HUES6 (cell line): ENCODE measurements around the gene CYP27A1.

Source experiments
- H3K27ac ChIP-seq: 2 replicates; pipeline ENCODE4 v1.7.0; 2013; ENCODE audit warnings: low read depth, mild to moderate bottlenecking, low read length, inconsistent platforms
- H3K27me3 ChIP-seq: 2 replicates; pipeline ENCODE4 v1.6.1; 2013; ENCODE audit warnings: low read length; ENCODE audit not compliant: control insufficient read depth, insufficient read depth
- H3K36me3 ChIP-seq: 2 replicates; pipeline ENCODE4 v1.6.1; 2013; ENCODE audit warnings: low read length; ENCODE audit not compliant: control insufficient read depth, insufficient read depth
- H3K4me1 ChIP-seq: 2 replicates; pipeline ENCODE4 v1.6.1; 2013; ENCODE audit warnings: low read length; ENCODE audit not compliant: control insufficient read depth, insufficient read depth
- H3K4me3 ChIP-seq: 2 replicates; pipeline ENCODE4 v1.5.1; 2013; ENCODE audit warnings: low read depth, low read length
- H3K9ac ChIP-seq: one replicate; pipeline ENCODE4 v1.6.1; 2013; ENCODE audit warnings: mild to moderate bottlenecking, low read length
- H3K9me3 ChIP-seq: 2 replicates; pipeline ENCODE4 v1.6.1; 2013; ENCODE audit warnings: low read depth, low read length; ENCODE audit not compliant: control insufficient read depth, insufficient read depth

CYP27A1 gene

DNA sequence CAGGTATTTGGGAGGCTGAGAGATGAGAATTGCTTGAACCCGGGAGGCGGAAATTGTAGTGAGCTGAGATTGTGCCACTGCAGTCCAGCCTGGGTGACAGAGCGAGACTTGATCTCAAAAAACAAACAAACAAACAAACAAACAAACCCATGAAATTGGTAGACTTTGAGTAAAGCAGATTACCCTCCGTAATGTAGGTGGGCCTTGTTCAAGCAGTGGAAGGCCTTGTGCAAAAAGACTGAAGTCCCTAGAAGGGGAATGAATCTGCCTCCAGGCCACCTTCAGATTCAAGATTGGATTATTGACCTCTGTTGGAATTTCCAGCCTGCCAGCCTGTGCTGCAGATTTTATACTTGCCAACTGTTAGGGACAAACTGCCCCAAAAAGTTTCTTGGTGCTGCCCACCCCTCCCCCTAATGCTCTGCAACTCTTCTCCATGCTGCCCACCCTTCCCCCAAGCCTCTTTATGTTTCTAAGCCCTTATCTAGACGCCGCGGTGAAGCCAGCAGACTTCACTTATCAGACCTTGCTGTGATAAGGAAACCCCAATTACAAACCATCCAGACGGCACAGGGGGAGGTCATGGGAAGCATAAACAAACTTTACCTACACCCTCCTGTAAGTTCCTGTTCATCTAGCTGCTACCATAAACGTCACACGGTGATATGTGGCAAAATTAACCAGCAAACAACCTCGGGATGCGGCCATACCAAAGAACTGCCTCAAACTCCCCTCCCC lies 17.0 kb downstream of the CYP27A1 start:
- H3K9ac ChIP-seq, result no peak overlapping the region
- no peak overlapping the region for H3K4me3 ChIP-seq
- no peak overlapping the region for H3K27ac ChIP-seq
- no peaks in the 10 kb centered on the region for H3K36me3 ChIP-seq
- H3K4me1 ChIP-seq, result peaks cover 17% of the 10 kb centered on the region
- H3K9me3 ChIP-seq, result no peaks in the 10 kb centered on the region
- H3K27me3 ChIP-seq, result no peaks in the 10 kb centered on the region

DNA sequence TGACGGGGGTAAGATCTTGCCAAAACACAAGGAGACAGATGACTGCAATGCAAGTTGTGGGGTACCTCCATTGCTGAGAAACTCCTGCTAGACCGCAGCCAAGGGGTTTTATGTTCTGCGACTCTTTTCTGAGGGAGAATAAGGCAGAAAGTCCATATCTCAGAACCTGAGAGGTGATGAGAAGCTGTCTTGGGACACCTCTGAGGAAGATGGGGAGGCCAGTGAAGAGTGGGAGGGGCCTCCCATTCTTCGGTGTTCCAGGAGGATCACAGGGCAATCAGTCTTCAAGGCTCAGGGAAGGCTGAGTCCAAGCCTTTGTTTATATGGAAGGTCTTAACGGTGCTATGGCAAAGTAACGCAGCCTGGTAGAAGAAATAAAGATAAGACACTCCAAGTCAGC lies 18.0 kb downstream of the CYP27A1 start:
- Histone ChIP-seq H3K9ac (no peak overlapping the region), H3K9me3 (peaks cover 10% of the 10 kb centered on the region), H3K4me3 (no peak overlapping the region), H3K27ac (peak overlapping the region; percentile 66; the same call in 1 of the 2 replicates), H3K27me3 (no peaks in the 10 kb centered on the region), H3K36me3 (no peaks in the 10 kb centered on the region), H3K4me1 (peaks cover 17% of the 10 kb centered on the region)

DNA sequence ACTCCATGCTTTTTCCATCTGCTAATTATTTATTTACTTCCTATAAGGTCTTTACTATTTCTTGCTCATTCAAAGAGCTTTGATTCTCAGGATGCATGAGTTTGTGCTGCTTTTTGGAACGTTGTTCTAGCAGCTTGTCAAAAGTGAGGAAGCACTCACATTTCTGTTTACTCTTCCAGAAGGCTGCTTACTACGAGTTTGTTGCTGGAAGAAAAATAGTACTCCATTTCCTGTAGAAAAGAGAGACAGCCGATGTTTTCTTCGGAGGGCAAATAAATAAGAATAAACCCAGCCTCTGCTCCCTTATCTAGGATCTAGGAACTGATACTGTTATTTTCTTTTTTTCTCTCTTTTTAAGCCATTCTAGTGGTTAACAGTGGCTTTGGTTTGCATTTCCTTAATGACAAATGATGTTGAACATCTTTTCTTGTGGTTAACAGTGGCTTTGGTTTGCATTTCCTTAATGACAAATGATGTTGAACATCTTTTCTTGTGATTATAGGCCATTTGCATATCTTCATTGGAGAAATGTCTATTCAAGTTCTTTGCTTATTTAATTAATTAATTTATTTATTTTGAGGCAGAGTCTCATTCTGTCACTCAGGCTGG lies 20.5 kb downstream of the CYP27A1 start:
- no peak overlapping the region for H3K27ac ChIP-seq
- no peaks in the 10 kb centered on the region for H3K27me3 ChIP-seq
- no peak overlapping the region for H3K4me3 ChIP-seq
- peaks cover 32% of the 10 kb centered on the region for H3K4me1 ChIP-seq
- H3K36me3 ChIP-seq, result no peaks in the 10 kb centered on the region
- no peak overlapping the region for H3K9ac ChIP-seq
- peaks cover 12% of the 10 kb centered on the region for H3K9me3 ChIP-seq

DNA sequence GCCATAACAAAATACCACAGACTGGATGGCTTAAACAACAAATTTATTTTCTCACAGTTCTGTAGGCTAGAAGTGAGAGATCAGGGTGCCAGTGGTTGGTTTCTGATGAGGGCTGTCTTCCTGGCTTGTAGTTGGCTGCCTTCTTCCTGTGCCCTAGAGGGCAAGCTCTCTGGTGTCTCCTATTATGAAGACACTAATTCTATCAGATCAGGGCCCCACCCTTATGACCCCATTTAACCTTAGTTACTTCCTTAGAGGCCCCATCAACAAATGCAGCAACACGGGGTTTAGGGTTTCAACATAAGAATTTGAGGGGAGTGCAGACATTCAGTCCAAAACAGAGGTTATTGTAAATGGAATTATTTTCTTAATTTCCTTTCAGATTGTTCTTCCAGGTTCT lies 22.9 kb downstream of the CYP27A1 start:
- Histone ChIP-seq H3K27me3 (no peaks in the 10 kb centered on the region), H3K36me3 (no peaks in the 10 kb centered on the region), H3K4me3 (no peak overlapping the region), H3K9ac (no peak overlapping the region), H3K4me1 (peaks cover 24% of the 10 kb centered on the region), H3K27ac (no peak overlapping the region), H3K9me3 (peaks cover 12% of the 10 kb centered on the region)

DNA sequence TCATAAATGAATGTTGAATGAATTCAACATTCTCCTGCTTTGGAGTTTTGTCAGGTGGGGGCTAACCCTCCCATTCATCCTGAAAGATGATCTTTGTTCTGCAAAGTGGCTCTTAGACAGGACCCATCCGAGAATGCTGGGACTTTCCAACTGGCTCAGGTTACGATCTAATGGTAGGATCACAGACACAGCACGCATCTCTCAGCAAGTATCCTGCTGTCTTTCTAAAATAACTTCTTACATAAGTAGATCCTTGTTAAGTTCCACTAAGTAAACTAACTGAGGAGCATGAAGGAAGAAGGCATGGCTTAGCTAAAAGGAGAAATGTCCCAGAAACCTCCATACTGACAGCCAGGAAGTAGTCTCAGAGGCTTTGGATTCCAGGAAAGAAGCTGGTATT lies 23.7 kb downstream of the CYP27A1 start:
- H3K4me1 ChIP-seq, result peaks cover 21% of the 10 kb centered on the region
- H3K4me3 ChIP-seq, result no peak overlapping the region
- peaks cover 12% of the 10 kb centered on the region for H3K9me3 ChIP-seq
- H3K27me3 ChIP-seq, result no peaks in the 10 kb centered on the region
- no peak overlapping the region for H3K27ac ChIP-seq
- H3K36me3 ChIP-seq, result no peaks in the 10 kb centered on the region
- no peak overlapping the region for H3K9ac ChIP-seq

DNA sequence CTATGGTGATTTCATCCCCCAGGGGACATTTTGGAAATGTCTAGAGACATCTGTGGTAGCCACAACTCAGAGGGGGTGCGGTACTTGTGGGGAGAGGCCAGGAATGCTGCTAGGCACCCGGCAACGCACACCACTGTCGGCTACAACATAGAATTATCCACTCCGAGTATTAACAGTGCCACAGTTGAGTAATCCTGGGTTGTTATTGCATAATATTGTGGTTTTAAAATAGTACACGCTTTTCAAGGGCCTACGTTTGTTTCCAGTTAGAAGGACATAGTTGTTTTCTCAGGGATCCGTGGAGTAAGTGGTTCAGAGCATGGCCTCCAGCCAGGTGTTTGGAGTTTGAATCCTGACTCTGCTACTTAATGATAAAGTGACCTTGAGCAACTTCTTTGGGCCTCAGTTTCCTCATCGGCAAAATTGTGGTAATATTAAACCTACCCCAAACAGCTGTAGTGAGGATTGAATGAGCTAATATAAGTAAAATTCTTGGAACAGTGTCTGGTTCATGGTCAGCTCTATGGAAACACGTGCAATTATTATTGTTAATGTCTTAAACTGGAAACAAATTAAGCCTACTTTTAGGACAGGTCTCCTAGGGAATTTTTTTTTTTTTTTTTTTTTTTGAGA lies 24.5 kb downstream of the CYP27A1 start:
- H3K27ac ChIP-seq, result no peak overlapping the region
- H3K27me3 ChIP-seq, result no peaks in the 10 kb centered on the region
- peaks cover 21% of the 10 kb centered on the region for H3K4me1 ChIP-seq
- H3K4me3 ChIP-seq, result no peak overlapping the region
- peaks cover 12% of the 10 kb centered on the region for H3K9me3 ChIP-seq
- H3K9ac ChIP-seq, result no peak overlapping the region
- no peaks in the 10 kb centered on the region for H3K36me3 ChIP-seq

DNA sequence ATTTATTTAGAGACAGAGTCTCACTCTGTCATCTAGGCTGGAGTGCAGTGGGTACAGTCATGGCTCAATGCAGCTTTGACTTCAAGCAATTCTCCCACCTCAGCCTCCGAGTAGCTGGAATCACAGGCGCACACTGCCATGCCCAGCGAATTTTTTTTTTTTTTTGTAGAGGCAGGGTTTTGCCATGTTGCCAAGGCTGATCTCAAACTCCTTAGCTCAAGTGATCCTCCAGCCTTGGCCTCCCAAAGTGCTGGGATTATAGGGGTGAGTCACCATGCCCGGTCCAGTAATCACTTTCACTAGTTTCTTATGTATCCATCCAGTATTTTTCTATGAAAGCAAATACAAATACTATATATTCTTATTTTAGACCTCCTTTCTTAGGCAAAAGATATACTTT lies 25.7 kb downstream of the CYP27A1 start:
- Histone ChIP-seq H3K36me3 (0 out of 2 replicates have a peak, but pooled peaks cover 5% of the 10 kb centered on the region), H3K9ac (no peak overlapping the region), H3K4me3 (no peak overlapping the region), H3K27ac (no peak overlapping the region), H3K9me3 (peaks cover 12% of the 10 kb centered on the region), H3K4me1 (peaks cover 16% of the 10 kb centered on the region), H3K27me3 (no peaks in the 10 kb centered on the region)

DNA sequence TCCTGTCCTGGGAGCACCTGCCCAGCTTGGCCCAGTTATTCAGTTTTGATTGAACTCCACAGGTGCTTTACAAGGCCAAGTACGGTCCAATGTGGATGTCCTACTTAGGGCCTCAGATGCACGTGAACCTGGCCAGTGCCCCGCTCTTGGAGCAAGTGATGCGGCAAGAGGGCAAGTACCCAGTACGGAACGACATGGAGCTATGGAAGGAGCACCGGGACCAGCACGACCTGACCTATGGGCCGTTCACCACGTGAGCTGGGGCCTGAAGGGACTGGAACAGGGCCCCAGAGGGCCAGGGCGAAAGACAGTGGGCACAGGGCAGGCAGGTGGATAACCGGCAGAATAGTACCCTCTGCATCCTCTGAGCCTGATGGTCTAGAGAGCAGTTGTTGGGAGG lies 27.6 kb downstream of the CYP27A1 start:
- peaks cover 15% of the 10 kb centered on the region for H3K4me1 ChIP-seq
- H3K9me3 ChIP-seq, result peaks cover 7% of the 10 kb centered on the region
- H3K27ac ChIP-seq, result no peak overlapping the region
- no peak overlapping the region for H3K9ac ChIP-seq
- 0 out of 2 replicates have a peak, but pooled peaks cover 14% of the 10 kb centered on the region for H3K36me3 ChIP-seq
- no peaks in the 10 kb centered on the region for H3K27me3 ChIP-seq
- no peak overlapping the region for H3K4me3 ChIP-seq

DNA sequence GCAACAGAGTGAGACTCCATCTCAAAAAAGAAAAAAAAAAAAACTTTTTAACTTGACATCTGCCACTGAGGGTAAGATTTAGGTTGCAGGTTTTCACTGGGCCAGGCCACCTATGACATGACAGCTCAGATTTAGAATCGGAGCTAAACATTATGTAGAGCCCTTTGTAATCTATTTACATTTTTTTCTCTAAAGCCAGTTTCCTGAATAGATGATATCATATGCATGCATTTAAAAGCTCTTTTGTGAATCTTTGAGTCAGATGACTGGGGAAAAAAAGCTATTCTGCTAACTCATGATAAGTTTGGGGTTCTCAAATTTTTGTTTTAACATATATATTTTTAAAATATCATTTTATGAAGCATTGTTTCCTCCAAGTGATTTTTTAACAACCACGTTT lies 28.3 kb downstream of the CYP27A1 start:
- no peak overlapping the region for H3K27ac ChIP-seq
- no peaks in the 10 kb centered on the region for H3K9me3 ChIP-seq
- H3K36me3 ChIP-seq, result 0 out of 2 replicates have a peak, but pooled peaks cover 14% of the 10 kb centered on the region
- H3K9ac ChIP-seq, result no peak overlapping the region
- H3K4me3 ChIP-seq, result no peak overlapping the region
- peaks cover 13% of the 10 kb centered on the region for H3K4me1 ChIP-seq
- no peaks in the 10 kb centered on the region for H3K27me3 ChIP-seq

DNA sequence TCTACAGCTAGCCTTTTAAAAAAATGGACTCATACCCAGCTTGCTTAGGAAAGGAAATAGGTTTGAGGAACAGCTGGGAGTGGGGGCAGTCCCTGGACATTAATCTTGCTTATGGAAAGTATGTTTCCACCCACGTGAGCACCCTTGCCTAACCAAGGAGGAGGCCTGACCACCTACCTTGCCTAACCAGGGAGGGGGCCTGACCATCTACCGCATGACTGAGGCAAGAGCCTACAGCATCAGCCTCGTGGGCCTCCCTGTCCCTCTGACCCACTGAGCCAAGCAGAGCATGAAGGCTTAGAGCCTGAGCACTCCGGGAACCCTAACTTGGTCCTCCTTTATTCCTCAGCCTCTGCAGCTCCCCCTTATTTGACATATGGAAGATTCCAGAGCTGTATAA lies 29.4 kb downstream of the CYP27A1 start:
- Histone ChIP-seq H3K4me1 (peaks cover 2% of the 10 kb centered on the region; the same call in 1 of the 2 replicates), H3K9me3 (no peaks in the 10 kb centered on the region), H3K36me3 (peaks cover 14% of the 10 kb centered on the region; the same call in 1 of the 2 replicates), H3K9ac (no peak overlapping the region), H3K4me3 (no peak overlapping the region), H3K27ac (no peak overlapping the region), H3K27me3 (no peaks in the 10 kb centered on the region)
